ENCODE data around the gene PLXNA2.

GRCh38 chr1:208291923-208292711, 47.9 kb upstream of the PLXNA2 start:
- TF ChIP-seq TAF1 (IDR thresholded peaks at IDR 0.05; ENCODE audit: borderline replicate concordance, low read depth, low read length) = no peak
- no peak for TF ChIP-seq POLR2AphosphoS5 (IDR thresholded peaks at IDR 0.05; ENCODE audit: low read depth, low read length)
- TF ChIP-seq POLR2A (IDR thresholded peaks at IDR 0.05; ENCODE audit: low read depth, low read length) = no peak

Data from GM12892 (cell line).